Renal cortex interstitium (tissue), 11 donors: ENCODE results near the gene PARN. TPM values are rescaled to one million over a fixed set of nuclear protein-coding genes. Genes with fewer than 3 reads are reported as not detected.
"Not testable (repeated sequence)": the region's sequence is repeated elsewhere in the genome, so short reads cannot be mapped to it uniquely, and the experiment has no call there.

Experiments used
- DNase-seq, 11 donors: peaks; one replicate each; pipeline ENCODE4 v3.0.0-alpha.2; 2013; ENCODE audit warnings: low read depth in 9 of 11, low spot score in 4 of 11; ENCODE audit errors: extremely low read depth in 1 of 11
- polyA plus RNA-seq, 3 donors: library from polyadenylated mRNA; unstranded; fragments of 120-200 nt; gene quantifications; one replicate each; pipeline ENCODE4 v1.2.1, GENCODE V29; 2013; ENCODE audit not compliant: insufficient read length in 3 of 3

The PARN gene
- polyA plus RNA-seq, 3 donors: 35.3 to 44.3 (median 35.3) TPM

- DNase-seq: peak in 1 of 11 donors; percentile 33
Observed at GRCh38 chr16:14428971-14429637, 201.0 kb downstream of the PARN start.

DNA sequence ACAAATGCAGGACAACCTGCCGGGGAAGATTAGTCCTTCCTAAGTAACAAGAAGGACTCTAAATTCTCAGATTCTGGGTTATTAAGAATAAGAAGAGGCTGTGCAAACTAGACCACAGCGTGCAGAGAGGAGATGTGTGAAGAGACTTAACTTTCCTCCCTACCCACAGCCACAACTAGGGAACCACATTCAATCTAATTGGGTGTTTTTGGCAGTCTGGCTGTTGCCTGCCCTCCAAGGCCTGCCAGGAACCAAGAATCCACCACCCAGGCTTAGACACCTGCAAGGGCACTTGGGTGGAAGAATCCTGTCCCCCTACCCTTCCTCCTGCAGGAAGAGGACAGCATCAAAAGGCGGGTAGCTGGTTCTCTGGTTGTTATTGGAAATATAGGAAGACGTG is 202.0 kb downstream of the PARN start:
- DNase-seq: no peak

- no peak for DNase-seq
Observed at GRCh38 chr16:14427371-14427948, 202.6 kb downstream of the PARN start.

DNA sequence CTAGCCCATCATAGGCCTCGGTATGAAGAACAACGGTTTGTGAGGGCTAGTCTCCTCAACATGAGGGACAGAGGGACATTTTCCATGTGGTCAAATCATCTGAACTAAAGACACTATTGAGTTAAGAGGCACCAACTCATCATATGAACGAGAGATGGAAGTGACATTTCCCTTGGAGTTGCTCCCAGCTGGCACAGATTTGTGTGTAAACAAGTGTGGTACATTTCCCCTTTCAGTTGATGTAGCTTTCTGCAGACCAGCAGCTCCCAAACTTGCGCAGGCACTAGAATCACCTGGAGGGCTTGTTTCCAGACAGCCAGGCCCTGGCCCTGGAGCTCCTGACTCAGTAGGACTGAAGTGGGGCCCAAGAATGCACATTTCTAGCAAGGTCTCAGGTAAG is 205.5 kb downstream of the PARN start:
- no peak for DNase-seq

GRCh38 chr16:14423344-14423743 is 206.7 kb downstream of the PARN start:
- no peak for DNase-seq

DNA sequence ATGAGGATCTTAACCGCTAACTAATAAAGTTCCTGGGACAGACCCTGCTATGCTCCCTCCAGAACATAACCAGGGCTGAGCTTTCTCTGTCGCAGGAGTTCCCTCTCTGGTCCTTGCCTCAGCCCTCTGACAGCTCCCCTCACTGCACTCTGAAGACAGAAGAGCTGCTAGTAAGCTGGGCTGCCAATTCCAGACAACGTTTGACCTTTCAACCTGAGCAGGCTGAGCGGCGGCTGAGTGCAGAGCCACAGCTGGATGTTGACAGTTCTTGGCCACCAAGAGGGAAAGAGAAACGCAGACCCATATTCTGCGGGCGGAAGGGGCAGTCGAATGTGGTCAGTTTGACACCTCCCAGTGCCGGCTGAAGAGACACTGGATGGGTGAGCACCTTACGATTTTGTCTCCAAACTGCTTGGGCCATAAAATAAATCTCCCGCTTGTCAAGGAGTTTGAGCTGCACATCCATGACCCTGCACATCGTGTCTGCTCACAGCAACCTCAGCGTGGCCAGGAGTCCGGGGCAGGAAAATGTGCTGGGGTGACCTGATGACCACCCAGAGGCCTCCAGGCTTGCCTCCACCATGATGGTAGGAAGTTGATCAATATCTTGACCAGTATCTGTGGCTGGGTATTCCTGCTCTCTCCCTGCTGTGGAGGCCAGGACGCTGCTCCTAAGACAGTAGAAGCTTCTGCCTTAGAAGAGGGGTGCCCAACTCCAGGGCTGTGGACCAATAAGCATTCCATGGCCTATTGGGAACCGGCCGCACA is 209.2 kb downstream of the PARN start:
- DNase-seq: peak in 1 of 11 donors; percentile 13

DNA sequence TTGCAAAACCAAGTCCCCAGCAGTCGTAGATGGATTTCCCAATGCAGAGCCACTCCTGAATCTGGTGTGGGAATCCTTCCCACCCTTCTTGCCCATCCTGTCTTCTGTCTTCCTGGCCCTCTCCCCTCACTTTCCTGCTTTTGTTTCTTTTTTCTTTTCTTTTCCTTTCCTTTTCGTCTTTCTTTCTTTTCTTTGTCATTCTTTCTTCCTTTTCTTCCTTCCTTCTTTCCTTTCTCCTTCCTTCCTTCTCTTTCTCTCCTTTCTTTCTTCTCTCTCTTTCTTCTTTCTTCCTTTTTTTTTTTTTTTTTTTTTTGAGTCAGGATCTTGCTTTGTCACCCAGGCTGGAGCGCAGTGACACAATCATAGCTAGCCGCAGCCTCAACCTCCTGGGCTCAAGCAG is 209.8 kb downstream of the PARN start:
- DNase-seq: not testable (repeated sequence)

DNA sequence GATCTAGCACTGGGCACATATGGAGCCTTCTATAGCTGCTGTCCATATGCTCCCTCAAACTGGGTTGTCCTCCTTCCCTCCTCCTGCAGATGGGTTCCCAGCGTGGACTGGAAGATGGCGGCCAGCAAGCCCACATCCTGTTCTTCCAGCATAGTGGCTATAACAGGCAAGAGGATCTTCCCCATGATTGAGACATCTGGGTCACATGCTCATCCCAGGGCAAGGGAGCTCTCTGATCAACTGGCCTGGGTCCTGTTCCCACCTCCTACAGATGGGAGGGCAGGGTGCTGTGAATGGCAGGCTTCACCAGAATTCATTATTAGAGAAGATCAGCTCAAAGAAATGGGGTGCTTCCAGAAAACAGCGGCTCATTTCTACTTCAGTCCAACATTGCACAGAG is 210.2 kb downstream of the PARN start:
- no peak for DNase-seq

GRCh38 chr16:14418795-14419225 is 211.2 kb downstream of the PARN start:
- no peak for DNase-seq

- DNase-seq: no peak
Observed at GRCh38 chr16:14416184-14416583, 213.9 kb downstream of the PARN start.

- no peak for DNase-seq
Observed at GRCh38 chr16:14415291-14415690, 214.8 kb downstream of the PARN start.

- DNase-seq: no peak
Observed at GRCh38 chr16:14409563-14409962, 220.5 kb downstream of the PARN start.

GRCh38 chr16:14407786-14408399 is 222.2 kb downstream of the PARN start:
- no peak for DNase-seq

GRCh38 chr16:14405611-14406537 is 224.2 kb downstream of the PARN start:
- no peak for DNase-seq

DNA sequence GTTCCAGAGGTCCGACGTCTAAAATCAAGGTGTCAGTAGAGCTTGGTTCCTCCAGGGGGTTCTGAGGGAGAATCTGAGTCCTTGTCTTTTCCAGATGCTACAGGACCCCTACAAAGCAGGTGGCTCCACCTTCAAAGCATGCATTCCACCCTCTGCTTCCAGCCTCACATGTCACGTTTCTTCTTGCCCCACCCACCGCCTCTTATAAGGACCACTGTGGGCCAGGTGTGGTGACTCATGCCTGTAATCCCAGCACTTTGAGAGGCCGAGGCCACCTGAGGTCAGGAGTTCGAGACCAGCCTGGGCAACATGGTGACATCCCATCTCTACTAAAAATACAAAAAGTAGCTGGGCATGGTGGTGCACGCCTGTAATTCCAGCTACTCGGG is 227.1 kb downstream of the PARN start:
- DNase-seq: not testable (repeated sequence)

DNA sequence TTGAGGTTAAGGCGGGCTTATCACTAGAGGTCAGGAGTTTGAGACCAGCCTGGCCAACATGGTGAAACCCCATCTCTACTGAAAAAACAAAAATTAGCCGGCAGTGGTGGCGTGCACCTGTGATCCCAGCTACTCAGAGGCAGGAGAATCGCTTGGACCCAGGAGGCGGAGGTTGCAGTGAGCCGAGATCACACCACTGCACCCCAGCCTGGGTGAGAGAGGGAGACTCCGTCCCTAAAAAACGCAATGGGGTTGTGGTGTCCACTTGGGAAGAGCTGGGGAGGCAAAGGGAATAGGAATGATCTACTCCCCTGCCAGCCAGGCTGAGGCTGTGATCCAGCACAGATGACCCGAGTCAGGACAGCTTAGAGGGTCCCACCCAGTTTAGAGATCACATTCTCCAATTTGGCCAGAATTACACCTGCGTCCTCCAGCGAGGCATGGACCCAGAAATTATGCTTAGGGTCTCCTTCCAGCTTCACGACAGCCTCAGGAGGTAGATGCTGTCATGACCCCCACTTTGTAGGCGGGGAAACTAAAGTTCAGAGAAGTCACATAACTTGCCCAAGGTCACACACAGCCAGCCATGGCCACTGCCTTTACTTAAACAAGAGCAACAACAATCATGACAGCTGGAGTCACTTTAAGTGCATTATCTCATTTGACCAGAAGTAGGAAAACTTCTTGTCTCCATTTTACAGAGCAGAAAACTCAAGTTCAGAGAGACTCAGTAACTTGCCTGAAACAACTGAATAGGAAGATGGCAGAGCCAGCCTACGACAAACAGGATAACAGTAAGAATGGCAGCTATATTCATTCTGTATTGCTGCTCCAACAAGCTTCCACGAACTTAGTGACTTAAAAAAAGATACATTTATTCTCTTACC is 227.7 kb downstream of the PARN start:
- DNase-seq: not testable (repeated sequence)

- DNase-seq: not testable (repeated sequence)
Observed at GRCh38 chr16:14401711-14402061, 228.4 kb downstream of the PARN start.
